Hindlimb muscle (tissue), 1 donor: ENCODE results near the gene RAP1GAP. TPM values are rescaled to one million over a fixed set of nuclear protein-coding genes. Genes with fewer than 3 reads are reported as not detected.

Experiments used
- DNase-seq: peaks from one replicate; pipeline ENCODE4 v3.0.0-alpha.2; 2013
- polyA plus RNA-seq: library from polyadenylated mRNA; unstranded; fragments of 120-200 nt; gene quantifications from one replicate; pipeline ENCODE4 v1.2.1, GENCODE V29; 2013; ENCODE audit not compliant: insufficient read length

The RAP1GAP gene
- polyA plus RNA-seq, 1 donor = 1.4 TPM

DNA sequence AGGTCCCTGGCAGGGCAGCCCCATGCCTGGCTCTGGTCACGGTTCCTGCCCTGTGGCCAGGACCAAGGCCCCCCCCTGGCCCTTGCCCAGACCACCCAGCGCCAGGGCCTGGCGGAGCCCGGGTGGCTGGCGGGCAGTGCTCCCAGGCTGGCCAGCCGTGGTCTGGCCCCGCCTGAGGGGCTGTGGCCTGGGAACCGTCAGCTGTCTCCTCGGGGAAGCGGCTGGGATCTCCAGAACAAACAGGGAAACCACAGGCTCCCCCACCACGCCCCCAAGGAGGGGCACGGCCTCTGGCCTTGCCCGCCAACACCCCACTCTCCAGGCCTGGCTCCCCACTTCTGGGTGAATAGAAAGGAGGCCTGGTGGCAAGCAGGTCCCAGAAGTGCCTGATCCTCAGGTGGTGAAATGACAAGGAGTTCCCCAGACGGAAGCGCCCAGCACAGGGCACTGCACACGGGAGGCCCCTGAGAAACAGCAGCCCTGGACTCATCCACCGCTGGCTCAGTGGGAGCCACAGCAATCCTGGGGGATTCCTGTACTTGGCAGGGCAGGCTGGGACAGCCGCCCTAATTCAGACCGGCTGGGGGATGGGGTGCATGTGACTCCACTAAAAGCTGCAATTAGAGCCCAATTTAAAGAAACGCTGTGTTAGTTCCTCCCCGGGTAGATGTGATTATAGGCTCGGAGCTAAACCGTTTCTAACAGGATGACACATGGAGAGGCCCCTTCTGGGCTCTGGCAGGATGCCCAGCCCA, 78.9 kb downstream of the RAP1GAP start:
- no peak for DNase-seq

DNA sequence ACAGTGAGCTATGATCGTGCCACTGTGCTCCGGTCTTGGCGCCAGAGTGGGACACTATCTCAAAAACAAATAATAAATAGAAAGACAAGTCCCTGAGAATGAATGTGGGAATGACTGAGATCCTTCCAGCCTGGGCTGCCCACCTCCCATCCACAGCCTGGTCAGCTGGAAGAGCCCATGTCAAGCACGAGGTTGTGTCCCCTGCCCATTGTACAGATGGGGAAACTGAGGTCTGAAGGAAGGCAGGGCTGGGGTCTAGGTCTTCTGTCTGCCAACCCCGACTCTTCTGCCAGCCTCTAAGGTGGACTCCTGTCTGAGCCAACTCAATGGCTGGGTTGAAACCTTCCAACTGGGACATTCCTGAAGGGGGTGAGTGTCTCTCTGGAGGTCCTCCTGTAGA, 79.5 kb downstream of the RAP1GAP start:
- DNase-seq = no peak

DNA sequence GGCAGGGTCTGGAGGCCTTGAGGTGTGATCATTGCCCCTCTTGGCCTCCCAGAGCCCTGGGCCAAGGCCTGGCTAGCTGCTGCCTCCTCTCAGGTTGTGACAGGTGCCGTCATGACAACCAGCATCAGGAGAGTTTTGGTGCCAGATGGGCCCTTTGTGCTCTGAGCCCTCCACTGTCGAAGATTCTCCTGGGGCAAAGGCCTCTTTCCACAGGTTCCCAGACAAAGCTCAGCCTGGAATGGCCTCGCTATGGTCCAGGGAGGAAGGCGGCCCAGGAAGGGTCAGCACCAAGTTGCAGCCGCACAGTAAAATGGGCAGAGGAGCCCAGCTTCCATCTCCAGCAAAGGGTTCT, 81.6 kb downstream of the RAP1GAP start:
- no peak for DNase-seq

DNA sequence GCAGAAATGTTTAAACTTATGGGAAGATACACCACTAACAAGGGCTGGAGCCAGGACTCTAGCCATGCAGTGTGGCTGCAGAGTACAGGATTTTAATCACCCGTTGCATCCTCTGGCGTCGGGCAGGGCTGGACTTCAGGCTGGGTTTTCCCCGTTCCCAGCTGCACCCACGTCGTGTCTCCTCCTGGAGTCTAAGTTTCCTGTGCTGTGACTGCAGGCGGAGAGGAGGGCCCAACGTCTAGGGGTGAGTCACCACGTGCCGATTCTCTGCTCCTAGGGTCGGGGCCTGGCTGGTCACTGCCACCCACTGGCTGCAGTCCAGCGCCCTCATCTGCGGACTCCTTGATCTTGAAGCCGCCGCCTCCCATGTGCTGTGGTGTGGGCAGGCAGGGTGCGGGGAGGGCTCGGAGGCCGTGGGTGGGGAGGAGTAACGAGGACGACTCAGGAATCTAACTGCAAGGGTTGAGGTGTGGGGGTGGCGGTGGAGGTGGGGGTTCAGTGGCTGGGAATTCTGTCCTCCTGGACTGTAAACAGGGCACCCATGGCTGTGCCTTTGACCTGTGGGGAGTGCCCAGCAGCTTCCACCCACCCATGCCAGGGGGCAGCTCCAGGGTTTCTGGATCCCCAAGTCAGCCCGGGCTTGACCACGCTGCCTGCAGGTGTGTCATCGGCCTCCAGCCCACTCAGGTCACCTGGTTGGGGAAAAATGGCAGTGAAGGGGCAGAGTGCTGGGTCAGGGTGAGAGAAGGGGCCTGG, 82.1 kb downstream of the RAP1GAP start:
- peak; percentile 47 for DNase-seq

DNA sequence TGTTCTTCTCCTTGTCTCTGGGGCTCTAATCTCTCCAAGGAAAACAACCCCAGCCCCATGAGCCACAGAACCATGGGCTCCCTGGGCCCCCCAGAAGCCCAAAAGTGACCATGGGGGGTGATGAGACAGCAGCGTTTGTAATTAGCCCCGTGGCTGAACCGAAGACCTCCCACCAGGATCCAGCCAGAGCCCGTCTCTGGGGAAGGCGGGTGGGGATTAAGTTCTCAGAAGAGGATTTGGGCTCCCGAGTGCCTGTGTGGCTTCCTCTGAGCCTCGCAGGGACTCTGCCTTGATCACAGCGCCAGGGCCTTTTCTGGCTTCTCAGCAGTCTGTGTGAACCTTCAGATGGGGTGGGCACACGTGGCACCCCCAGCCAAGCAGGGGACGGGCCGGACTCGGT, 82.9 kb downstream of the RAP1GAP start:
- DNase-seq = no peak

DNA sequence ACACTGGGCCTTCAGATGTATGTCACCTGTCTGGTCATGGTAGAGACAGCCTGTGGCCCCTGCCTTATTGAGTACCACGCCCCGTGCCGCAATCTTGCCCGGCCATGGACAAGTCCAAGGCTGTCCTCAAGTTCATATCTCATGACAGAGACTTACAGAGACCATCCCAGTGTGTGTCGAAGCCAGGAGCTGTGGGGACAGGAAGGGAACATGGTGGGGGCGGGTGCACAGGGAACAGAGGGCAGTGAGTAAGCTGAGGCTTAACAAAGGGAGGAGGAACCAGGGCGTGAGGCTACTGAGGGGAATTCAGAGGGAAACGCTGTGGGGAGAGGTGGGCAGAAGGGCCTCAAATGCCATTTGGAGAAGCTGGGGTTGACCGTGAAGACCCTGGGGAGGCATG, 84.1 kb downstream of the RAP1GAP start:
- no peak for DNase-seq

DNA sequence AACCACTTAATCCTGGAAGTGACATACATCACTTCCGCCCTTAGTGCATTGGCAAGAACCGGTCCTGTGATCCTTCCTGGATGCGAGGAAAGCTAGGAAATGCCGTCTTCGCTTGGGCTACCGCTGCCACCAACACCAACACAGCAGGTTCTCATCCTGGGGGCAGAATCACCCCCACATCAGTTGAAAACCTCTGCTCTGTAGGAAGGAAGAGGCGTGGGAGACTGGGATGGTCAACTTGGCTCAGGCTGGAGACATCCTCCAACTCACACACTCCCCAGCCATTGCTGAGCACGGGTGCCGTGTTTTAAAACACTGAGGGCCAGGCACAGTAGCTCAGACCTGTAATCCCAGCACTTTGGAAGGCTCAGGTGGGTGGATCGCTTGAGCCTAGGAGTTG, 85.1 kb downstream of the RAP1GAP start:
- no peak for DNase-seq

DNA sequence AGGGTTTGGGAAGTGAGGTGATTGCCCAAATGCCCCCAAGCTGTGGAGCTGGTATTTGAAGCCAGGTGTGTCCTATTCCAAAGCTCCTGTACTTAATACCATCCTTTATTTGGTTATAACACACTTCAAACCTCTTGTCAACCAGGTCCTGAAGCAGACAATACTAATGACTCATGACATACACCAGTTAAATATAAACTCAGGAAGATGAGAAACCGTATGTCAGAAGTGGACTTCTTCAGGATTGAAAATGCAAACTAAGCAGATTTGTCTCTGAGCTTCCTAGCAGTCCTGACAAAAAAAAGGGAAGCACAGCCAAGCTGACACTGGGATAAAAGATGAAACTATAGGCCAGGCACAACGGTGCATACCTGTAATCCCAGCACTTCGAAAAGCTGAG, 89.4 kb downstream of the RAP1GAP start:
- no peak for DNase-seq

DNA sequence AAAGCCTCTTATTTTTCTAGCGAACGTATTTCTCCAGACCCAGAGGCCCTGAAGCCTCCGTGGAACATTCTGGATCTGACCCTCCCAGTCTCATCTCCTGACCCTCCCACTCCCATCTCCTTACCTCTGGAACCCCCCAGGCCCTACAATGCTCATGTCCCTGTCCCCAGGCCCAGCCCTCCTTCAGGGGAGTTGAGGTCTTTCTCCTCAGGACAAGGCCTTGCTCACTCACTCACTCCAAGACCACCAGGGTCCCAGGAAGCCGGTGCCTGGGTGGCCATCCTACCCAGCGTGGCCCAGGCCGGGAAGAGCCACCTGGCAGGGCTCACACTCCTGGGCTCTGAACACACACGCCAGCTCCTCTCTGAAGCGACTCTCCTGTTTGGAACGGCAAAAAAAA, 91.2 kb downstream of the RAP1GAP start:
- no peak for DNase-seq

DNA sequence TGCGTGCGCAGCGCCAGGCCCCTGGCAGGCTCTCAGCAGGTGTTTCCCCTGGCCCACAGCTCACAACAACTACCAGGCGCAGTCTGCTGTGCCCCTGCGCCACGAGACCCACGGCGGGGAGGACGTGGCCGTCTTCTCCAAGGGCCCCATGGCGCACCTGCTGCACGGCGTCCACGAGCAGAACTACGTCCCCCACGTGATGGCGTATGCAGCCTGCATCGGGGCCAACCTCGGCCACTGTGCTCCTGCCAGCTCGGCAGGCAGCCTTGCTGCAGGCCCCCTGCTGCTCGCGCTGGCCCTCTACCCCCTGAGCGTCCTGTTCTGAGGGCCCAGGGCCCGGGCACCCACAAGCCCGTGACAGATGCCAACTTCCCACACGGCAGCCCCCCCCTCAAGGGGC, 91.8 kb downstream of the RAP1GAP start:
- DNase-seq = no peak

DNA sequence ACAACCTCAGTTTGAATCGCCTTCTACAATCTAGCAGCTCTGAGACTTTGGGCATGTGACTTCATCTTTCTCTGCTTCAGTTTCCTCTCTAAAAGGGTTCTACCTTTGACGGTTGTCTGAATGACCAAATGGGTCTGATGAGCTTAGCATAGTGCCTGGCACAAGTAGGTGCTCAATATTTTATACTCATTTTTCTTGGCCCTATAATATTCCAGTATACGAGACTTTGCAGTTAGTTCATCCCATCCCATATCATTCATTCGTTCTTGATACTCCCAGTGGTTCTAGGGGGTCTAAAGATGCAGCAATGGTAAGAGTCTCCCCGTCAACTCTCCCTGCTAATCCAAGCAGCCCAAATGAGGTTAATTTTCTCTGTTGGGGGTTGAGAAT, 92.4 kb downstream of the RAP1GAP start:
- DNase-seq = no peak

DNA sequence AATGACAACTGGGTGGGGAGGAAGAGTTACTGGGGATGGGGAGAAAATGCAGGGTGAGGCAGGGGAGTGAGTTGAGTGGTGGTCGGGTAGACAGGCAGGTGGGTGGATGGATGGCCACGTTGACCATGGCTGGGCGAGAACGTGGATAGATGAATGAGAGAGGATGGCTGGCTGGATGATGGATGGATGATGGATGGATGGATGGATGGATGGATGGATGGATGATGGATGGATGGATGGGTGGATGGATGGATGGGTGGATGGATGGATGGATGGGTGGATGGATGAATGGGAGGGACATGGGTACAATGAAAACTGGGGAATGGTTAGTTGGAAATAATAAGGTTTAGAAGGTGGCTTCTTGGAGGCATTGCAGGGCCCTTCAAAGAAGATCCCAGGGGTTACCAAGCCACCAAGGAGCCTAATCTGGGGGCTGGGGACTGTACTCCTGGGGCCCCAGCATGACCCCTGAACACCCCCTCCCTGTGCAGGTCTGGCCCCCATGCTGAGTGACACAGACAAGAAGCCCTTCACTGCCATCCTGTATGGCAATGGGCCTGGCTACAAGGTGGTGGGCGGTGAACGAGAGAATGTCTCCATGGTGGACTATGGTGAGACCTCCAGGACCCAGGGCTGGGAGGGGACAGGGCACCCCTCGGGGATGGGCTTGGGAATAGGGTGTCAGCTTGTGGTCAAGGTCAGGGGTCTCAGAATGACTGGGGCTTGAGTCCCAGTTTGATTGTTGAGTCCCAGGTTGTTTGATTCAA, 92.9 kb downstream of the RAP1GAP start:
- no peak for DNase-seq

DNA sequence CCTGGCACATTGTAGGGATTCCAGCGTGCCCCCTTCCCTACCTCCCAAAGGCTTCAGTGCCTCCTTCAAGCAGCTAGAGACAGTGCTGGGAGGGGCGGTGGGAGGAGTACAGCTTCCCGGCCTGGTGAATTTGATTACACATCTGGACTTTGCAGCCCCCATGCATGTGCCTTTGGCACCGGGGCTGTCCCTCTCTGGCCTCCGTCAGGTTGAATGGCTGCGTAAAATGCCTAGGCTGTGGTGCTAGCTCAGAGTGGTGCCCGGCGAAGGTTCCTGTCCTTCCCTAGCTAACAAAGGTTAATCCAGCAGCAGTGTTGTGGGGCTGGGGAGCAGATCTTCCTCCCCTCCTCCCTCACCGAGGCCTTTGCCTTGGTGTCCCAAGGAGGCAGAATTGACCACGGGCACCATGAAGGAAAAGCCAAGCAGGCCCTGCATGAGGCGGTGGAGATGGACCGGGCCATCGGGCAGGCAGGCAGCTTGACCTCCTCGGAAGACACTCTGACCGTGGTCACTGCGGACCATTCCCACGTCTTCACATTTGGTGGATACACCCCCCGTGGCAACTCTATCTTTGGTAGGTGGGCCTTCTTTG, 93.7 kb downstream of the RAP1GAP start:
- no peak for DNase-seq

DNA sequence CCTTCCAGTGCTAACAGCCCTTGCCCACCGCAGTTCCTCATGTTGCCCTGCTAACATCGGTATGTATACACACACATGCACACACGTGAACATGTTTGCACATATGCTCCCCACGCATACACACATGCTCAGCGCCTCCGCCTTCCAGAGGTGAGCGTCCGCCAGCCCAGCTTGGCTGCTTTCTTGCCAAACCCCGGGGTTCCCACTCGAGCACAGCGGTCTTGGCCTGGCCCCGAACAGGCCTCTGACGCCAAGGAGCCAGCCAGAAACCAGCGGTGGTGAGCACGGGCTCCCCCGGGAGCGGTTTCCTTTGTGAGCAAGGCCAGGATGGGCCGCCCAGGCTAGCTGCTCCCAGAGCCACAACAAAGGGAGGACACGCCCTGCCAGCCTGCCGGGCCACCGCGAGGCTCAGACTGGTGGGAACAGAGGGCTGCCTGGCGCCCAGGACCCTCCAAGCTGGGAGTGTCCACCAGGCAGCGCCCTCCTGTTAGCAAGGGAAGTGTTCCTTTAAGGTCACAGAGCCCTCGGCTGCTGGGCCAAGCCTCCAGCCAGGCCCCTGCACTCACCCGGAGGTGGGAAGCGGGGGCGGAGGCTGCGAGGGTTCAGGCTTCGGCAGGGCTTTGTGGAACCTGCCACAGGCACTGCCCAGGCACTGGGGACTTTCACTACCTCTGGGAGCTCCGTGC, 94.5 kb downstream of the RAP1GAP start:
- DNase-seq = peak; percentile 19

DNA sequence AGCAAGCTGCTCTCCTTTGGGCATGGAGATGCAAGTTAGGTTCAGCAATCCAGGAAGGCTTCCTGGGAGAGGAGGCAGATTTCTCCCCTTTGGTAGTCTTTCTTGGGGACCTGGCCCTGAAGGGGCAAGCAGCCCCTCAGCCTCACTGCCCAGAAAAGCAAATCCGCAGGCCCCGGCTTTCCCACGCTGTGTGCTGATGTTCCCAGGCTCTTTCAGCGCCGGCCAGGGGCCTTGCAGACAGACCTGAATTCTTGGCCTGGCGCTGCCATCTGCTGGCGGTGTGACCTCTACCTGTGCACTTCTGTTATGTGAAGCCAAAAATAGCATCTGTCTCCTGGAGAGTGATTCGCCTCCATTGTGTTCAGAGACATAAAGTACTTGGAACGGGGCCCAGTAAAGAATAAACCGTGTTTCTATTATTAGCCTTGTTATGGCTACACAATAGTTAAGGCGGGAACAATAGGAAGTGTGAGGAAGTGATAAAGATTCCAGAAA, 95.1 kb downstream of the RAP1GAP start:
- DNase-seq = peak; percentile 68

DNA sequence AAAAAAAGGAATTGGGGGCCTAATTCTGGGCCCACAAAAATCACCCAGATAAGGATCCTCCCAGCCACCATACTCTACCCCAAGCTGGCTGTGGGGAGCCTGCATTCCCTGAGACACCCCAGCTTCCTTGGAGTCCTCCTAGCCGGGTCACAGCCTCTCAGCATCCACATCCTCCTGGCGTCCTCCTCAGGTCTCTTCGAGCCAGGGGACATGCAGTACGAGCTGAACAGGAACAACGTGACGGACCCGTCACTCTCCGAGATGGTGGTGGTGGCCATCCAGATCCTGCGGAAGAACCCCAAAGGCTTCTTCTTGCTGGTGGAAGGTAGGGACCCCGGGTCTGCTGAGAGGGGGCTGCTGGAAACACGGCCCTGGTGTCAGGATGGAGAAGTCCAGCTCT, 95.7 kb downstream of the RAP1GAP start:
- DNase-seq = no peak

DNA sequence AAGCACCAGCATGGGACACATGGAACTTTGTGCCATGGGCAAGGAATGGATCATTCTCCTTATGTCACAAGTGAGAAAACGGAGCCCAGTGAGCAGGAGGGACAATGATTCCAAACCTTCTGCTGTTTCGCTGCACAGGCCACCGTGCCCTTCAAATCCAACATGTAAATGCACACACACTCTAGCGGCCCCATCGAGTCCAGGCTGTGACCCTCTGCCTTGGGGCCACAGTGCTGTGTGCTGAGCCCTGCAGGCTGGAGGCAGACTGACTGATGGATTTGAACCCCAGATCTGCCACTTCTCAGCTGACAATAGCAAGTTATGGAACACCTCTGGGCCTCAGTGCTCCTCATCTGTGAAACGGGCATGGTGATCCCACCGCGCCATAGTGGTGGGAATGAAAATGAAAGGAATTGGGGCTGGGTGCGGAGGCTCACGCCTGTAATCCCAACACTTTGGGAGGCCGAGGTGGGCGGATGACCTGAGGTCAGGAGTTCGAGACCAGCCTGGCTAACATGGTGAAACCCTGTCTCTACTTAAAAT, 96.4 kb downstream of the RAP1GAP start:
- DNase-seq = no peak

DNA sequence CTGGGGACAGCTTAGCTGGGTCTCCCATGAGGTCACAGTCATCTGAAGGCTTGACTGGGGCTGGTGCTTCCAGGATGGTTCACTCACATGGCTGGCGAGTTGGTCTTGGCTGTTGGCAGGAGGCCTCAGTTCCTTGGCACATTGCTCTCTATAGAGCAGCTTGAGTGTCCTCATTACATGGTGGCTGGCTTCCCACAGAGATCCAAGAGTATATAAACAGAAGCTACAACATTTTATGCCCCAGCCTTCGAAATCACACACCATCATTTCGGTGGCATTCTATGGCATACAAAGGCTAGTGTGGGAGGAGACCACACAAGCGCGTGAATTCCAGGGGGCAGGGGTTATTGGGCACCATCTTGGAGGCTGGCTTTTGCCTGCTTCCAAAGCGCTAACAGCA, 96.9 kb downstream of the RAP1GAP start:
- DNase-seq = no peak

DNA sequence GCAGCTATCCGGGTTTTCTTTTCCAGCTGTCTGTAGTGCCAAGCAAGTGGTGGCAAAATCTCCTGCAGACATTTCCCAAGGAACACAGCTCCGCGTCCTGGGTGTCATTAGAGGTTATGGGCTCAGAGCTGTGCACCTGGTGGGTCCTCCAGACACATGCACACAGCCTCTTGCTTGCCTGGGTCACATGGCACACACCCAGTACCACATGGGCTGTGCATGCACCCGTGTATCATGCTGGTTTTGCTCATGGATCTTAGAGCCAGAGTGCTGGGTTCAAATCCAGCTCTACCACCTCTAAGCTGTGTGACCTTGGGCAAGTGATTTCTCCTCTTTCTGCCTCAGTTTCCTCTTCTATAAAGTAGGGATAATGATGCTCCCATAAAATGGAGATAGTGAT, 98.3 kb downstream of the RAP1GAP start:
- DNase-seq = no peak

DNA sequence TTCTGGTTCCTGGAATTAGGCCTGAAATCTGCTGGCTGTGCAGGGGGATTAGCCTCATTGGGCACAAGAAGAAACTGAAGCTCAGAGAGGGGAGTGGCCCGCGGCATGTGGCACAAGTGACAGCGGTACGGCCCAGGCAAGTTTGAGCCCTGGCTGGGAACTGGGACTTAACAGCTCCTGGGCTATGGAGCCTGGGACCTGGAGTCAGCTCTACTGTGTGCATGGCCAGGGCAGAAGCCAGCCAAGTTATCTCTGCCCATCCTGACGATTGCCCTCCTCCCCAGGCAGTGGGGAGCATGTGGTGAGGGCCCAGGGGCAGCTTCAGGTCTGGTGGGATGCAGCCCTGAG, 98.7 kb downstream of the RAP1GAP start:
- DNase-seq = no peak

DNA sequence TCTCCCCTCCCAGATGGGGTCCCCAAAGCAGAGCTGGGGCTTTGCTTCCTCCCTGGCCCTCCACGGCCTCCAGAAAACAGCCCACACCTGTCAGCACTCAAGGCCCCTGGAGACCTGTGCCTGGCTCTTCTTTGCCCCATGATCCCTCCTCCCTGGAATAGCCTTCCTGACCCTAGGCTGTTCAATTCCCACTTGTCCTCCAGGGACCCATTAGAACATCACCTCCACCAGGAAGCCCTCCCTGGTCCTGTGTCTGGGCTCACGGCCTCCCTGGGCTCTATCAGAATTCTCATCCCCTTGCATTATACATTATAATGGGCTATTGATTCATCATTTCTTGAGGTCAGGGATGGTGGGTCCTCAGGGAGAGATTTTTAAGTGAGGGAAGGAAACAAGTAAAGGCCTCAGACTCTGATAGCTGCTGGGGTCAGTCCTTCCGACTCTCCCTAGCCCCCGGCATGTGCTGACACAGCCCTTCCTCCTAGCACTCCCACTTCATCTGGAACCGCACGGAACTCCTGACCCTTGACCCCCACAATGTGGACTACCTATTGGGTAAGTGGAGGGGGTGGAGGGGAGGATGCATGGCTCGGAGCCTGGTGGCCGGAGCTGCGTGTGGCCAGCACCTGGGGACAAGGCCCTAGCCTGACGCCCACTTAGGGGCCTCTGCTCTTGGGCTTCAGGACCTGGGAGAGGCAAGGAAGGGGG, 99.2 kb downstream of the RAP1GAP start:
- no peak for DNase-seq
